ENCODE measurements around the gene EIF1B.
A peak's percentile ranks its signal among the peaks of the same experiment; 100 is the strongest.

Gene EIF1B

GRCh38 chr3:40306336-40306735 lies 3.2 kb upstream of the EIF1B start:
- no peak for DNase-seq (ENCODE audit: low read depth)
- TF ChIP-seq CTCF (conservative IDR thresholded peaks at IDR 0.05; ENCODE audit: control insufficient read depth, insufficient read depth, low read depth, low read length) = no peak
- no peak overlapping the region for H3K4me3 ChIP-seq (ENCODE audit: control insufficient read depth, low read depth, low read length)

GRCh38 chr3:40307176-40307575 lies 2.3 kb upstream of the EIF1B start:
- no peak for TF ChIP-seq CTCF (conservative IDR thresholded peaks at IDR 0.05; ENCODE audit: control insufficient read depth, insufficient read depth, low read depth, low read length)
- peak; percentile 36 for DNase-seq (ENCODE audit: low read depth)

GRCh38 chr3:40308725-40309417 lies 636 bp upstream of the EIF1B start:
- no peak for TF ChIP-seq CTCF (conservative IDR thresholded peaks at IDR 0.05; ENCODE audit: control insufficient read depth, insufficient read depth, low read depth, low read length)
- no peak for DNase-seq (ENCODE audit: low read depth)
- peak overlapping the region; percentile 63 for H3K4me3 ChIP-seq (ENCODE audit: control insufficient read depth, low read depth, low read length)

More at GRCh38 chr3:40307176-40307575, 2.3 kb upstream of the EIF1B start:
- no peak overlapping the region for H3K4me3 ChIP-seq (ENCODE audit: control insufficient read depth, low read depth, low read length)

- peak; percentile 45 for DNase-seq (ENCODE audit: low read depth)
- no peak for TF ChIP-seq CTCF (conservative IDR thresholded peaks at IDR 0.05; ENCODE audit: control insufficient read depth, insufficient read depth, low read depth, low read length)
- H3K4me3 ChIP-seq (ENCODE audit: control insufficient read depth, low read depth, low read length) = peak overlapping the region; percentile 86
These were observed 603 bp downstream of the EIF1B start for GRCh38 chr3:40309925-40310695.

GRCh38 chr3:40310705-40311104 lies 1.2 kb downstream of the EIF1B start:
- DNase-seq (ENCODE audit: low read depth) = peak; percentile 30
- no peak for TF ChIP-seq CTCF (conservative IDR thresholded peaks at IDR 0.05; ENCODE audit: control insufficient read depth, insufficient read depth, low read depth, low read length)
- peak overlapping the region; percentile 86 for H3K4me3 ChIP-seq (ENCODE audit: control insufficient read depth, low read depth, low read length)

- peak; percentile 29 for DNase-seq (ENCODE audit: low read depth)
These were observed 3.2 kb downstream of the EIF1B start for GRCh38 chr3:40312661-40313226.

More at GRCh38 chr3:40312661-40313226, 3.2 kb downstream of the EIF1B start:
- no peak for TF ChIP-seq CTCF (conservative IDR thresholded peaks at IDR 0.05; ENCODE audit: control insufficient read depth, insufficient read depth, low read depth, low read length)
- no peak overlapping the region for H3K4me3 ChIP-seq (ENCODE audit: control insufficient read depth, low read depth, low read length)
